ENCODE measurements around the gene OPRM1.

The OPRM1 gene

GRCh38 chr6:154017786-154018185 is 21.3 kb upstream of the OPRM1 start:
- TF ChIP-seq REST (IDR thresholded peaks at IDR 0.05; ENCODE audit: low read depth) (no peak), TAF1 (IDR thresholded peaks at IDR 0.05; ENCODE audit: low read depth) (no peak), NFIC (IDR thresholded peaks at IDR 0.05) (no peak), ZBTB7A (IDR thresholded peaks at IDR 0.05; ENCODE audit: low read depth) (no peak), RAD21 (IDR thresholded peaks at IDR 0.05; ENCODE audit: low read depth) (no peak)

DNA sequence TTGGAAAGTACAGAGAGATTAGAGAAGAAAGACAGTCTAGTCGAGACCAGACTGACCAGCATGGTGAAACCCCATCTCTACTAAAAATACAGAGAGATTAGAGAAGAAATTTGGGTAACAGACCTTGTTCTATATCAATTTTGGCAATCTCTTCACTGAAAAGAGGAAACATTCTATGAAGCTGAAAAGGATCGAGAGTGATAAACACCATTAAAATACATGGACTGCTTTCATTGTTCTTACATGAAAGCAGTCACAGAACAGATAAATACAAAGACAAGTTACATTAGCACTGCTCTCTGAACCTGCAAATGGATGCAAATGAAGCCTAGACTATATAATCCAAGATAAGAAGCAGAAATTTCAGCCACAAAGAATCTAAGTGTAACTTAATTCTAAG is 8.4 kb upstream of the OPRM1 start:
- TF ChIP-seq EGR1 (IDR thresholded peaks at IDR 0.05), result no peak
- no peak for TF ChIP-seq TAF1 (IDR thresholded peaks at IDR 0.05; ENCODE audit: low read depth)
- TF ChIP-seq ZBTB7A (IDR thresholded peaks at IDR 0.05; ENCODE audit: low read depth), result no peak
- TF ChIP-seq TEAD4 (IDR thresholded peaks at IDR 0.05), result no peak
- TF ChIP-seq TCF12 (IDR thresholded peaks at IDR 0.05; ENCODE audit: low read depth), result no peak
- TF ChIP-seq RAD21 (IDR thresholded peaks at IDR 0.05; ENCODE audit: low read depth), result no peak
- TF ChIP-seq NFIC (IDR thresholded peaks at IDR 0.05), result no peak
- no peak for TF ChIP-seq YY1 (IDR thresholded peaks at IDR 0.05; ENCODE audit: low read depth)
- TF ChIP-seq, protein P1, sequence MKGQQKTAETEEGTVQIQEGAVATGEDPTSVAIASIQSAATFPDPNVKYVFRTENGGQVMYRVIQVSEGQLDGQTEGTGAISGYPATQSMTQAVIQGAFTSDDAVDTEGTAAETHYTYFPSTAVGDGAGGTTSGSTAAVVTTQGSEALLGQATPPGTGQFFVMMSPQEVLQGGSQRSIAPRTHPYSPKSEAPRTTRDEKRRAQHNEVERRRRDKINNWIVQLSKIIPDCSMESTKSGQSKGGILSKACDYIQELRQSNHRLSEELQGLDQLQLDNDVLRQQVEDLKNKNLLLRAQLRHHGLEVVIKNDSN (IDR thresholded peaks at IDR 0.05), result no peak
- no peak for TF ChIP-seq CREB1 (IDR thresholded peaks at IDR 0.05; ENCODE audit: low read depth)
- no peak for TF ChIP-seq FOXM1 (IDR thresholded peaks at IDR 0.05; ENCODE audit: borderline replicate concordance, low read depth)
- TF ChIP-seq, protein P2, sequence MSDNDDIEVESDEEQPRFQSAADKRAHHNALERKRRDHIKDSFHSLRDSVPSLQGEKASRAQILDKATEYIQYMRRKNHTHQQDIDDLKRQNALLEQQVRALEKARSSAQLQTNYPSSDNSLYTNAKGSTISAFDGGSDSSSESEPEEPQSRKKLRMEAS (IDR thresholded peaks at IDR 0.05), result no peak
- TF ChIP-seq CEBPB (IDR thresholded peaks at IDR 0.05), result no peak
- TF ChIP-seq EP300 (IDR thresholded peaks at IDR 0.05; ENCODE audit: borderline replicate concordance), result no peak

DNA sequence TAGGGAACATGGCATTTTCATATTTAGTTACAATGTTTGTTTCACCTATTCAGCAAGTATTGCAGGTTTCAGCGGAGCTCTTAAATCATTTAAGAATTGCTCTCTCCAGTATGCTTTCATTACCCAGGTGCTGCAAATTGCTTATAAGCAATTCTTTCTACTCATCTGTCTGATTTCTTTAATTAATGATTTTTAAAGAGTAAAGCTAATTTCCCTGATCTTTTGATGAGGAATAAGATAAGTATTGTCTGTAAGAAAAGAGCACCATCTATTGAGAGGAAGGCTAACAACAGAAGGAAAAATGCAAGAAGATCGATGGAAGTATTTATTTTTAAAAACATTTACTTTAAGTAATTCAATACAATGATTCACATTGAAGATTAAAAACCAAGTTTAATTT is 2.0 kb downstream of the OPRM1 start:
- TF ChIP-seq TAF1 (IDR thresholded peaks at IDR 0.05; ENCODE audit: low read depth) (no peak), ZBTB7A (IDR thresholded peaks at IDR 0.05; ENCODE audit: low read depth) (no peak), TEAD4 (IDR thresholded peaks at IDR 0.05) (no peak), REST (IDR thresholded peaks at IDR 0.05; ENCODE audit: low read depth) (no peak), EGR1 (IDR thresholded peaks at IDR 0.05) (no peak), TCF12 (IDR thresholded peaks at IDR 0.05; ENCODE audit: low read depth) (no peak), CEBPB (IDR thresholded peaks at IDR 0.05) (no peak), NFIC (IDR thresholded peaks at IDR 0.05) (no peak), FOXM1 (IDR thresholded peaks at IDR 0.05; ENCODE audit: borderline replicate concordance, low read depth) (no peak), EP300 (IDR thresholded peaks at IDR 0.05; ENCODE audit: borderline replicate concordance) (no peak), CREB1 (IDR thresholded peaks at IDR 0.05; ENCODE audit: low read depth) (no peak), YY1 (IDR thresholded peaks at IDR 0.05; ENCODE audit: low read depth) (no peak), RAD21 (IDR thresholded peaks at IDR 0.05; ENCODE audit: low read depth) (no peak)
- TF ChIP-seq, protein P1 (IDR thresholded peaks at IDR 0.05), result no peak
- TF ChIP-seq, protein P2 (IDR thresholded peaks at IDR 0.05), result no peak

DNA sequence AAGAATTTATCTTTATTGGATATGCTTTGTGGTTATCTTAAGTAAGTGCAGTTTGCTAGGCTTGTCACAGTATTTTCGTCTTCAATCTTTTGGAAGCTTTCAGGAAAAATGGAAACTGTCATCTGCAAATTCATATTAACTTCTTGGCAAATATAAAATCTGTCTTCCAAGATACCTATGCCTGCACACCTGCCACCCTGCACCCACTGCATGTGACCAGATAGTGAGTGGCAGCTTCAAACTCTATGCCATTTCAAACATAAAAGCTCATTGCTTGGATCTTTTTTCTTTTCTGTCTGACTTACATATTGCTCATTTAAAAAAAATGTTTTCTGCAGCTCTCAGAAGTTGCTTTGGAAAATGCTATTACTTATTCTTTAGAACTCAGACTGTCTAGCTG is 14.1 kb downstream of the OPRM1 start:
- TF ChIP-seq ZBTB7A (IDR thresholded peaks at IDR 0.05; ENCODE audit: low read depth) (no peak), TCF12 (IDR thresholded peaks at IDR 0.05; ENCODE audit: low read depth) (no peak), CEBPB (IDR thresholded peaks at IDR 0.05) (no peak), RAD21 (IDR thresholded peaks at IDR 0.05; ENCODE audit: low read depth) (no peak), YY1 (IDR thresholded peaks at IDR 0.05; ENCODE audit: low read depth) (no peak), REST (IDR thresholded peaks at IDR 0.05; ENCODE audit: low read depth) (no peak), NFIC (IDR thresholded peaks at IDR 0.05) (no peak), CREB1 (IDR thresholded peaks at IDR 0.05; ENCODE audit: low read depth) (no peak), FOXM1 (IDR thresholded peaks at IDR 0.05; ENCODE audit: borderline replicate concordance, low read depth) (no peak)
- TF ChIP-seq, protein P2 (IDR thresholded peaks at IDR 0.05), result no peak
- TF ChIP-seq, protein P1 (IDR thresholded peaks at IDR 0.05), result no peak

Measured in Ishikawa (cell line).